DND-41 (cell line): Measurements from ENCODE around the gene PDXK.

Experiments used
- EZH2 ChIP-seq: IDR thresholded peaks from 3 replicates; pipeline ENCODE4 v1.6.1; 2012; ENCODE audit warnings: borderline replicate concordance, low read depth, mild to moderate bottlenecking, moderate library complexity, low read length, inconsistent platforms; ENCODE audit not compliant: severe bottlenecking
- TF ChIP-seq, protein P1 (sequence below): IDR thresholded peaks from 2 replicates; pipeline ENCODE4 v1.5.1; 2012; ENCODE audit warnings: borderline replicate concordance, low read length, moderate library complexity, mild to moderate bottlenecking; ENCODE audit not compliant: poor library complexity, severe bottlenecking; ENCODE audit errors: extremely low read depth

DNA sequence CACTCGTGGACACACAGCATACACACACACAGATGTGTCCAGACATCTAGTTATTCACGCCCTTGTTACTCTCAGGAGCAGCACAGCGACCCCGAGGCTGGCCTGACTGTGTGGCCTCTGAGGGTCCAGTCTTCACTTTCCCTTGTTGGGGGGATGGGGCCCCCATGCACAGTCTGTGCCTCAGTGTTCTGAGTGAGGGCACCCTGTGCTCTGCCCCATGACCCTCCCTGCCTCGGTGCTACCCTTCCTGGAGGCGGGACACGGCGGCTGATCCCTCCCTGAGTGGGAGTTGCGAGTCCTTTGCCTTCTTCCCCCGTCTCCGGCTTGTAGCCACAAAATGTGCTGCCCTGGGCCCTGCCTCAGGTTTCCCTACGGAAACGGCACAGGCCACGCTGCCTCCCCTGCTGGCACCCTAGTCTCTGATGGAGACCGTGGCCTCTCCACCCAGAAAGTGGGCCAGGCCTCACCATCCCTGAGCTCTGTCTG, 48.6 kb downstream of the PDXK start:
- TF ChIP-seq, protein P1, sequence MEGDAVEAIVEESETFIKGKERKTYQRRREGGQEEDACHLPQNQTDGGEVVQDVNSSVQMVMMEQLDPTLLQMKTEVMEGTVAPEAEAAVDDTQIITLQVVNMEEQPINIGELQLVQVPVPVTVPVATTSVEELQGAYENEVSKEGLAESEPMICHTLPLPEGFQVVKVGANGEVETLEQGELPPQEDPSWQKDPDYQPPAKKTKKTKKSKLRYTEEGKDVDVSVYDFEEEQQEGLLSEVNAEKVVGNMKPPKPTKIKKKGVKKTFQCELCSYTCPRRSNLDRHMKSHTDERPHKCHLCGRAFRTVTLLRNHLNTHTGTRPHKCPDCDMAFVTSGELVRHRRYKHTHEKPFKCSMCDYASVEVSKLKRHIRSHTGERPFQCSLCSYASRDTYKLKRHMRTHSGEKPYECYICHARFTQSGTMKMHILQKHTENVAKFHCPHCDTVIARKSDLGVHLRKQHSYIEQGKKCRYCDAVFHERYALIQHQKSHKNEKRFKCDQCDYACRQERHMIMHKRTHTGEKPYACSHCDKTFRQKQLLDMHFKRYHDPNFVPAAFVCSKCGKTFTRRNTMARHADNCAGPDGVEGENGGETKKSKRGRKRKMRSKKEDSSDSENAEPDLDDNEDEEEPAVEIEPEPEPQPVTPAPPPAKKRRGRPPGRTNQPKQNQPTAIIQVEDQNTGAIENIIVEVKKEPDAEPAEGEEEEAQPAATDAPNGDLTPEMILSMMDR = no peak
- no peak for TF ChIP-seq EZH2
